Right ventricle myocardium superior (tissue), 1 donor: Measurements from ENCODE around the gene COA8. TPM values are rescaled to one million over a fixed set of nuclear protein-coding genes. Genes with fewer than 3 reads are reported as not detected.
"Not testable (repeated sequence)": the region's sequence is repeated elsewhere in the genome, so short reads cannot be mapped to it uniquely, and the experiment has no call there.

Experiments used
- ATAC-seq: fragments of 200-7000 bp; cut with Tn5 transposase; one replicate; pipeline ENCODE4 v1.9.1; 2020; ENCODE audit warnings: mild to moderate bottlenecking; ENCODE audit not compliant: poor library complexity
- DNase-seq: peaks from one replicate; pipeline ENCODE4 v3.0.0-alpha.2; 2020
- intact Hi-C: fragments of 100-400 bp; cut with DNase I; formaldehyde crosslinking; loops from one replicate; pipeline ENCODE4 v1.11.2; 2022
- total RNA-seq: library from RNA; stranded (reverse); fragmentation: NEBNext Ultra II Directional; extraction: Animal tissue kit (Norgen Biotek cat#: 25700); gene quantifications from one replicate; pipeline ENCODE4 v1.2.1, GENCODE V29; 2021
- donor health status: DM: no; HTN: yes; CAD: no; lungs with severe emphysema.

The COA8 gene
- total RNA-seq, 1 donor from 2014 or later, result 60.6 TPM

DNA sequence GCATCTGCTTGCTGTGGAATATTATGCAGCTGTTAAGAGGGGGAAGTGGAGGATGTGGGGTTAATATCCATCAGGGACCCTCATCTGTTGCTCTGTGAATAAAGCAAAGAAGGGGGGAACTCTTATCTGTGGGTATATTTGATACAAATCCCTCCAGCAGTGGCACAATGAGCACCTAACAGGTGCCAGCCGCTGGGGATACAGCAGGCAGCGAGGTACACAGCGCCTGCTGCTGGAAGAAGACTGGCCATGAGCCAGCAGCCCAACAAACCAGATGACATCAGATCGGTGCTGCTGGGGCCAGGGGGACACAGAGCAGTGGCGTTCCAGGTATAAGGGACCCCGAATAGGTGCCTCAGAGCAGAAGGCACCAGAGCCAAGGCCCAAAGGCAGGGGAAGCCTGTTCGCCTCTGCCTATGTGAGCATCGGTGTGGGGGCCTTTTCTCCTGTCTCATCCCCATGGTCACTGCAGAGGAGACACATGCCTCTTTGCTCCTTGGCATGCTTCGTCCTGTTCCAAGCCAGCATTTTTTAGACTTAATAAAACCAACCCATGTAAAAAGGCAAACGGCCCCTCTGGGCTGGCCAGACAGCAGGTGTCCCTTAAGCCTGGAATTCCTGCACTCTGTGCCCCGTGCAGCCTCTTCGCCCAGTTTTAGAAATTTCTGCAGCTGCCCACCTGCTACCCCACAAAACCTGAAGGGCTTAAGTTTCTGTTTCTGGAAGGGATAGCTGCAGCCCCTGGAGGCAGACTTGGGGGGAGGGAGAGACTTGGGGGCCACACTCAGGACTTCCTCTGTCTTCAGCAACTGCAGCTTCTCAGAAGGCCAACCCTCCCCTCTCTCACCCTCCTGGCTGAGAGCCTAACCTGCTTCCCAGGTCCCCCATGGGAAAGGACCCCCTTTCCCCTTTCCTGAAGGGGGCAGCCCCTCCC lies 38.5 kb upstream of the COA8 start:
- ATAC-seq, result no peak
- intact Hi-C loops, result no loop called here
- peak; percentile 42 for DNase-seq

DNA sequence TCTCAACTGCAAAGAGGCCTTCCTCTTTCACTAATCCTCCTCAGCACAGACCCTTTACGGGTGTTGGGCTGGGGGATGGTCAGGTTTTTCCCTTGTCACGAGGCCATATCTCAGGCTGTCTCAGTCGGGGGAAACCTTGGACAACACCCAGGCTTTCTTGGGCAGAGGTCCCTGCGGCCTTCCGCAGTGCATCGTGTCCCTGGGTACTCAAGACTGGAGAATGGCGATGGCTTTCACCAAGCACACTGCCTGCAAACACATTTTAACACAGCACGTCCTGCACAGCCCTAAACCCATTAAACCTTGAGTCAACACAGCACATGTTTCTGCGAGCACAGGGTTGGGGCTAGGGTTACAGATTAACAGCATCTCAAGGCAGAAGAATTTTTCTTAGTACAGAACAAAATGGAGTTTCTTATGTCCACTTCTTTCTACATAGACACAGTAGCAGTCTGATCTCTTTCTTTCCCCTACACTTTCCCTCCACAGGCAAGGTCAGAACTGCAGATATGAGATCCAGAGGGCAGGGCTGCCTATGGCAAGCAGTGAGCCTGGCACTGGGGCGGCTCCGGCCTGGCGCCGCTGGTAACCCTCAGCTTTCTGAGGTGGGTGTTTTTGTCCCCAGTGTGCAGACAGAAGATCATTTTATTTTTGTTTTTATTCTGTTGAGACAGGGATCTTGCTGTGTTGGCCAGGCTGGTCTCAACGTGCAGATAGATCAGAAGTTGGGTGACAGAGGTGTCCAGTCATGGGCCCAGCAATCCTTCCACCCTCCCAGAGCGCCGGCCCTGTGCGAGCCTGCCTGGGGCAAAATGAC lies 37.1 kb upstream of the COA8 start:
- DNase-seq, intact Hi-C loops, ATAC-seq: not testable (repeated sequence)

DNA sequence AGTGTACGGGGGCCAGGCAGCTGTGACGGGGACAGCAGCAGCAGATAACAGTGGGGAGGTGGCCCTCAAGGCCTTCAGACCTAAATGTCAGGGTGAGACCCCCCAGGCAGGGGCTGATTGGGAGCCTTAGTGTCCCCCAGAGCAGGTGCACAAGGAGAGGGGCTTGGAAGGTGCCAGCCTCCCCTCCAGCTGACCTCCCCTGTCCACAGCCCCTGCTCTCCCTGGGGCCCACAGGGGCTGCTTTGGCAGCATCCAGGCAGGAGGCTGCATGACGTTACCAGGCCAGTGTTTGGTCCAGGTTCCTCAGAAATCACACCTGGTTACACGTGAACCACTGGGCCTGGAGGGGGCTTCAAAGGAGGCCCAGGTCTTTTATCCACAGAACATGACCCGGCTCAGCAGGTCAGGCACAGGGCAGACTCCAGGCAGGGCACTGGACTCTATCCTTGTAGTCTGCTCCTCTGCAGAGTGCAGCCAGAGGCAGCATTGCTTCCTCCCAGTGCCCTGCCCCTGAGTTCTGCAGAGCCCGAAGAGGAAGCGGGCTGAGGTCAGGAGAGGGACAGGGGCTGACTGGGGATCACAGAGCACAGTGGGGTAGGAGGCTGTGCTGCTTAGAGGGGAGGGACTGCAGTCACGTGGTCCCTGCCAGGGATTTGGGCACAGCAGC lies 36.4 kb upstream of the COA8 start:
- peak; percentile 49 for DNase-seq
- ATAC-seq, result no peak
- intact Hi-C loops, result no loop called here

DNA sequence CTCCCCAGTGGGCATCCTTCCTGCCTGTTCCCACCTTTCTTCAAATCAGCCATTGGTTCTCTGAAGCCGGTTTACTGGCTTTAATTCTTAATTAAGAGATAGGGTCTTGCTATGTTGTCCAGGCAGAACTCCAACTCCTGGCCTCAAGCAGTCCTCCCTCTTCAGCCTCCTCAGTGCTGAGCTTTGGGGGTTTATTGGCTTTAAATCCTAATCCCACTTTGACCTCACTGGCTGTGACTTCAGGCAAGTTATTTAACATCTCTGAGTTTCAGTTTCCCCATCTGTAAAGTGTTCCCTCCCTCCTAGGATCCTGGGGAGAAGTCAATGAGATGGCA lies 35.9 kb upstream of the COA8 start:
- DNase-seq (no peak), ATAC-seq (no peak)
- intact Hi-C loops, result no loop called here

DNA sequence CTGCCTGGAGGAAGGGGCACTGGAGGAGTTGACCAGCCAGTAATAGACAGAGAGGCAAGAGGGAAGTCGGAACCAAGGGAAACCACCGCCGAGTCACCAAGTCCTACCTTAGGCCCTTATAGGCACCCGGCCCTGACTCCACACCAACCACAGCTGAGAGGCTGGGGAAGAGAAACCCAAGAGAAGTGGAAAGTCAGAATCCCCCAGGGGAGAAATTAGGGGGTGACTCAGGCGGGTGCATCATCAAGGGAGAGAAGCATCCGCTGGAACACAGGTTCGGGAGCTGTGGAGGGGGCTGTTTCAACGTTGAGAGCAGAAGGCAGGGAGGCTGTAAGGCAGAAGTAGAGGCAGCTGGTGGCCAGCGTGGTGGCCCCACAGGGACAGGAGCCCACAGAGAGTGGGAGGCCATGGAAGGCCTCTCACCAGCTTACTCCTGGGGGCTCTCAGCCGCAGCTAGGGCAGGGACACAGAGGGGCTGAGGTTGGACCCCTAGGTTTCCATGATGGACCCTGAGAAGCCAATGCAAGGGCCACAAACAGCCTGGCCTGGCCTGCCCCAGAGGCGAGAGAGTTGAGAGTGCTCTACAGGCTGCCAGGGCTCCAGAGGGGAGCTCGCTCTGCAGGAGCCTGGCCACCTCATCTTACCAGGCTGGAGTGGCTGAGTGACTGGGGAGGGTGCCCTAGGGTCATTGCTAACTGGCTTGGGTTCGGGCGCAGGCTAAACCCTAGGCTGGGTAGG lies 35.2 kb upstream of the COA8 start:
- ATAC-seq, result no peak
- DNase-seq, result peak; percentile 36
- intact Hi-C loops, result no loop called here

DNA sequence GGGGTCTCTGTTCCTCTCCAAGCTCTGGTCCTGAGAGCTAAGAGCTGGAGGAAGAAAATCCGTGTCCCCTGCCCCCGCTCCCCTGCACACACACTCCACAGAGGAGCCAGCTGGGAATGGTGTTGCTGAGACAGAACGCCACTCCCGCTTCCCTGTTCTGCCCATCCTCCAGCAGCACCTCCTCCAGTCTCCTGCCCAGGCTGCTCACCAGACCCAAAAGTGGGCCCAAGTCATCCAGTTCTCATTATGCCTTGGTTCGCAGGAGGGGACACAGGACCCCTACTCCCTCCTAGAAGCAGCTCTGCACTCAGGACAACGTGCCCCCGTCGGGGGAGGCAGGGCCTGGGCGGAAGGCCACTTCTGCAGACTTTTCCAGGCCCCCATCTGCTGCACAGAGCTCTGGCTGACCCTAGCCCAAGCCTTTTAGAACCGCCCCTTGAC lies 34.6 kb upstream of the COA8 start:
- ATAC-seq, result peak; percentile 59
- DNase-seq, result peak; percentile 50
- intact Hi-C loops, result no loop called here

DNA sequence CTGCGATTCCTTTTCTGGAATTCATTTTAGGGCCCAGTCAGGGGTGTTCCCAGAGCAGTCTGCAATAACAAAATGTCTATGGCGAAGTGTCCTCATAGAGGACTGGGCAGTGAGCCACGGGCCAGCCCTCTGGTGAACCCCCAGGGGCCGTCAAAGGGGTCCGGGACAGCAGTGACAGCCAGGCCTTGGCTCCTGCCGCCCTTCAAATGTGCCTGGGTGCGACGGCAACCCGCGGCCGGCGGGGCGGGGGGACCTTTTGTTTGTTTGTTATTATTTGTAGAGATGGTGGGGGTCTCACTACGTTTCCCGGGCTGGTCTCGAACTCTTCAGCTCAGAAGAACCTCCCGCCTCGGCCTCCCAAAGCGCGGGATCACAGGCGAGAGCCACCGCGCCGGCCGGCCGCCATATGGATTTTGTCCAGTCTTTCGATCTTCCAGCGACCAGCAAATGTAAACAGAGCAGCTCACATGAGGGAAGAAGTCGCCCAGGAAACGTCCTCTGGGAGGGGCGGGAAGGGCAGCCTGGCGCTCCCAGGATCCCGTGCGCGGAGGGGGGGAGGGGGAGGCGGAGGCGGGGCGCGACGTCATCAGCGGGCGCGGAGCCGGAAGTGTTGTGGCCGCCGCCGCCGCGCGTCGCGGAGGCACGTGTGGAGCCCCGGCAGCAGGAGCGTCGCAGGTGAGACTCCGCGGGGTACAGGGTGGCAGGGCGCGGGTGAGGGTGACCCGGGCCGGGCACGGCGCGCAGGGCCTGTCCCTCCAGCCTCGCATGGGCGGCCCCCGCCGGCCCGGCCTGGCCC lies 34.0 kb upstream of the COA8 start, which contains the start of gene TRMT61A:
Gene TRMT61A, plus strand, starts transcription at position 610 of the 796 bp plus-strand sequence. CDS start 783 bp downstream, outside the sequence.
- peak; percentile 92 for DNase-seq
- intact Hi-C loops, result no loop called here
- peak; percentile 92 for ATAC-seq

DNA sequence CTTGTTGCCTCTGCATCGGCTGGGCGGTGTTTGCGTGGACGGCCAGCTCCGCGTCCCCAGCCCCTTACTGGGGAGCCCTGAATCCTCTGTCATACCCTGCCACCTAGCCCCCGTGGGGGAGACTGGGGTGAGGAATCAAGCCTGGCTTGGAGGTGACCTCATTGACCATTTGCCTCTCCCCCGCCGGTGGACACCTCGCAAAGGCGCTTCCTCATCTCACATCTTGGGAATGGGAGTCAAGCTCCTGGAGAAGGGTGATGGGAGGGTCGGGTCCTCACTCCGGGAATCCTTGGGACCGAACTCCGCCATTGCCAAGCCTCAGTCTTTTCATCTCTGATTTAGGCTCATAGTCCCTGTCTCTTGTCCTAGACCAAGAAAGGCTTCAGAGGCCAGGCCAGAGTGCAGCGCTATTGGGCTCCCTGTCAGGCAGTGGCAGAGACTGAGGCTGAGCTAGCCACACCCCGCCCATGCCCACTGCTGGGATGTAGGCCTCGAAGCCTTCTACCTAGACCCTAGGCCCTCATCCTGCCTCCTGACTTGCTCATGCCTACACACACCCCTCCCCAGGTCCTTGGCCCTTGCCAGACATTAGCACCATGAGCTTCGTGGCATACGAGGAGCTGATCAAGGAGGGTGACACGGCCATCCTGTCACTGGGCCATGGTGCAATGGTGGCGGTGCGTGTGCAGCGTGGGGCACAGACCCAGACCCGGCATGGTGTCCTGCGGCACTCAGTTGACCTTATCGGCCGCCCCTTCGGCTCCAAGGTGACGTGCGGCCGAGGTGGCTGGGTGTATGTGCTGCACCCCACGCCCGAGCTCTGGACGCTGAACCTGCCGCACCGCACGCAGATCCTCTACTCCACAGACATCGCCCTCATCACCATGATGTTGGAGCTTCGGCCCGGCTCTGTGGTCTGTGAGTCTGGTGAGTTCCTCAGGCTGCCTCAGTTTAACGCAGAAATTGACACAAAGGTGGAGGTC lies 33.1 kb upstream of the COA8 start:
- DNase-seq, result no peak
- intact Hi-C loops, result no loop called here
- ATAC-seq, result no peak

DNA sequence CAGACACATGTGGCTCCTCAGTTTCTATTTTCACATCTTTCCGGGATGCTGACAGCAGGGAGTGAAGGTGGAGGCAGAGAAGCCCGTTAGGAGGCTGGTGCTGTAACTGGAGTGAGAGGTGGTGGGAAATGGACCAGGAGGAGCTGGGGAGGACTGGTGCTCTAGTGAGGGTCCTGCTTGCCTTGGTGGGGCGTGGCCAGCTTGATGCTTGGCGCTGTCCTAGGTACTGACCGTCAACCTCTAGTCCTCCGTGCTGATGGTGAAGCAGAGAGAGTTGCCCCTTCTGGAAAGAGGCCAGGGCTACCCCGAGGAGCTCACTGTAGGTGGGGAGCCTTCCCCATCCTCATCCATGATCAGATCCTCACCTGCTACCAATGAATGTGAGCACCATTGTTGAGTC lies 32.4 kb upstream of the COA8 start:
- no peak for ATAC-seq
- intact Hi-C loops, result no loop called here
- no peak for DNase-seq

DNA sequence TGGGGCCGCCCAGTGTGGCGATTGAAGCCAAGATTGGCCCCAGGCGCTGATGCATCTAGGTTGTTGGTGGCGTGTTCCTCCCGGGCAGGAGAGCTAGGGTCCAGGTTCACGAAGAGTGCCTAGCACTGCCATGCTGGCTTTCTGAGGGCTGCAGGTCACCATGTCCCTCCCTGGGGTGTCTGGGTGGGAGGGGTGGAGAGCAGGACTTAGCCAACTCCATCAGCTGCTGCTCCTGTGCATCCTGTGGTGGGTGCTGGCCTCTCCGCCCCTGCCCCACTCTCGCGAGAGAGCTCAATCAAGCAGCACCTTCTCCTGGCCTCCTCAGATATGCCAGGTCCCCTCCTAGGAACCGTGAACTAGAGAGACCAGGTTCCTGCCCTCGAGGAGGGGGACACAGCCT lies 31.9 kb upstream of the COA8 start:
- intact Hi-C loops, result no loop called here
- DNase-seq (no peak), ATAC-seq (no peak)

DNA sequence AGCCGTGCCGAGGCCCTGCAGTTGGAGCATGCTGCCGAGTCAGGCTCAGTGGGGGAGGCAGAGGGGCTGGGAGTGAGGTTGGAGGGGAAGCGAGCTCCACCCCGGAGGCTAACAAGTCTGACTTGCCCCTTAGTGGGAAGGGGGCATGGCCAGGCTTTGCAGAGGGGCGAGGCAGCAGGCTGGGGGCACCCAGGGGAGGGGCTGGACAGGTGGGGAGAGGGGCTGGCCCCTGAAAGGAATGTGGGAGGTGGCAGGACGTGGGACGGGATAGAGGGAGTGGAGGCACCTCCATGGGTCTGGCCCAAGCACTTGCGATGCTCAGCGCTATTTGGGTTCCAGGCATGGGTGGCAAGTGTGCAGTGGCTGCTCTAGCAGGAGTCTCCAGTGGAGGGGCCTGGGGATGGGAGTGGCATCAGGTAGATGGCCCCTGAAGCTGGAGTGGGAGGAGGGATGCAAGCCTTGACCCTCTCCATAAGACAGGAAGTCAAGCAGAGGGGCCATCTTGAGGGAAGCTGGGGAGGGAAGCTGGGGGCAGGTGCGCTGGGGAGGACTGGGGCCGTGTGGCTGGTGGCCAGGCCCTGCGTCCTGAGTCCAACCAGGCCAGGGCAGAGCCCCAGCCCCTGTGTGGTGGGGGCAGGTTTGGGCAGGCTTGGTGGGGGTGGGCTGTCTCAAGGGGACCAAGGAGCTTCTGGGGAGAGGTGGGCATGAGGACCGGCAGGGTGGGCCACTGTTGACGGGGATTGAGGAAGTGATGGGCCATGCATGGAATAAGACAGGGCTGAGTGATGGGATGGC lies 31.1 kb upstream of the COA8 start:
- intact Hi-C loops, result no loop called here
- no peak for ATAC-seq
- no peak for DNase-seq

DNA sequence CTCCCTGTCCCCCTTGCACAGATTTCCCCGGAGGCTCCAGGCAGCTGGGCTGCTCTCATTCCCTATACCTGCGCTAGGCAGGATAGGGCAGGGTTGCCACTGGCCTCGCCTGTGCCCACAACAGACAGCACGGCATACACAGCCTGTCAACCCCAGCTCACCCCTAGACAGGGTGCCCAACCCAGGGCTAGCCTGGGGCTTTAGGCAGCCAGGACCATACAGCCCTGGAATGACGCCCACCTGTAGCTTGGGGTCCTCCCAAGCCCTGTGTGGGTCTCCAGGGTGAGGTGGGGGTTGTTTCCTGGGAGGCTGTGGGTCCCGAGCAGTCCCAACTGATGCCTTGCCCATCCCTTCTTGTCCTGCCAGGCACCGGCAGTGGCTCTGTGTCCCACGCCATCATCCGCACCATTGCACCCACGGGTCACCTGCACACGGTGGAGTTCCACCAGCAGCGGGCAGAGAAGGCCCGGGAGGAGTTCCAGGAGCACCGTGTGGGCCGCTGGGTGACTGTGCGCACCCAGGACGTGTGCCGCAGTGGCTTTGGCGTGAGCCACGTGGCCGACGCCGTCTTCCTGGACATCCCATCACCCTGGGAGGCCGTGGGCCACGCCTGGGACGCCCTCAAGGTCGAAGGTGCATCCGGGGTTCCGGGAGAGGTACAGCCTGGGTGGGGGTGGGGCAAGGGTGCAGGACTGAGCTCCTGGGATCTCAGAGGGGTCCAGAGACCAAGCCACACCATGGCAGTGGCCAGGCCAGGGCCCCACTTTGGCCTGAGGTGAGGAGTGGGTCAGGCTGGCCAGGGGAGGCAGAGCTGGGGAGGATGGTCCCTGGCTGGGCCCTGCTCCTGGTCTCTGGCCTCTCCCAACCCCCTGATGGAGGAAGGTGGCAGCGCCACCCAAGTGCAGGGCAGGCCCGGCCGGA lies 30.3 kb upstream of the COA8 start:
- intact Hi-C loops, result no loop called here
- no peak for ATAC-seq
- no peak for DNase-seq

DNA sequence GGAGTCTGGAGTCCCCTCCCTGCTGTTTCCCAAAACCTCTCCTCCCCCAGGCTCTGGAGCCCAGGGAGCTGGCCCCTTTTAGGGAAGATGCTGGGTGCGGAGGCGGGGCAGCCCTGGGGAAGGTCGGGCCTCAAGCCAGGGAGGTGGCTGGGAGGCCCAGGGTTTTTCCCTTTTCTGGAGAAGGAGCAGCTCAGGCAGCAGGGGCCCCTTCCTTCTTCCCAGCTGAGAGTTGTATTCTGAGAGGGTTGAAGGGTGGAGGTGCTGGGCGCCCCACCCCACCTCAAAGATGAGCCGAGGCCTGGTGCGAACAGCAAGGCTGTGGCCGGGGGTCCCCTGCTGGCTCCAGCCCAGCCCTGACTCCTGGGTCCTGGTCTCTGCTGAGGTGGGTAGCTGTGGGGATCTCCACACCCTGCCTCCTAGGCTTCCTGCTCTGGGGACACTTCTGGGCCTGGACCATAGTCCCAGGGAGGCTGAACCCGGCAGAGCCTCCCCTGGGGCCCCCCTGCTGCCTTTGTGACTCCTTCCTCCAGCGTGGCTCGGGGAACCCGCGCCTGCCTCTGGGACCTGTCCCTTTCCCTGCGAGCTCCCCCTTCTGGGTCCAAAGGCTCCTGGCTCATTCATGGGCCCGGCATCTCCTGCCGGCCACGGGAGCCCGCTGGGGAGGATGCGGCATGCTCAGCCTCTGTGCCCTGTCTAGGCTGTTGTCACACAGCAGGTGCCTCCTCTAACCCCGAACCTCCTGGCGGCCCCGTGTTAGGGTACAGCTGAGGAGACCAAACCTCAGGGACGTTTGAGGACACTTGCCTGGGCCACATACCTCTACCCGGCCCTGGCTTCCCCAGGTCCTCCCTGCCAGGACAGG lies 29.4 kb upstream of the COA8 start:
- no peak for ATAC-seq
- peak; percentile 38 for DNase-seq

DNA sequence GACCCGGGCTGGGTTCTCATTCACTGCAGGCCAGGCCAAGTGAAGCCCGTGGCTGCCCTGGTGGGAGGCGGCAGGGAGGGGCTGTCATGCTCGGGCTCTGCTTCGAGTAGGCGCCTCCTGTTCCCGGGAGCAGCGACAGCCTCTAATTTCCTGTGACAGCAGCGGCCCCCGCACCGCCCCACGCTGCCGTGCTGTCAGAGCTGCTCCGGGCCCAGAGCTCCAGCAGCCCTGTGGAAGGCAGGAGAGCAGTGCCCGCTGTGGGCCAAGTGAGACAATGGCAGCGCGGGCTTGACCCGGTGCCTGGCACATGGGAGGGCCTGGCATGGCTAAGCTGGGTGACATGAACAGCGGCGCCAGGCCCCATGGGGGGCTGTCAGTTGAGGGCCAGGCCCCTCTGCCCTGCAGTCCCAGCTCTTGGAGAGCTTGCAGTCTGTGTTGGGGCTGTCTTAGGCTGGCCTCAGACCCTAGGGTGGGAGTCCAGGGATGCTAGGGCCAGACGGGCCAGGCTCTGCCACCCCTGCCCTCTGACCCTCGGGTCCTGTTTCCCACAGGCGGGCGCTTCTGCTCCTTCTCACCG lies 28.7 kb upstream of the COA8 start:
- intact Hi-C loops, result no loop called here
- ATAC-seq, result no peak

More for the DNA sequence above, 29.4 kb upstream of the COA8 start:
- intact Hi-C loops, result no loop called here

More for the DNA sequence above, 28.7 kb upstream of the COA8 start:
- DNase-seq, result no peak
